Suprapubic skin (tissue), 4 donors: ENCODE measurements around the gene CCNE1. TPM values are rescaled to one million over a fixed set of nuclear protein-coding genes. Genes with fewer than 3 reads are reported as not detected.

Experiments used
- DNase-seq, 2 donors: peaks; one replicate each; pipeline ENCODE4 v3.0.0-alpha.2; 2019; ENCODE audit warnings: low spot score in 2 of 2
- H3K27ac ChIP-seq: fragments of 200-600 bp; sonication (generic); one replicate; pipeline ENCODE4 v1.5.1; 2019
- H3K27me3 ChIP-seq: fragments of 200-600 bp; sonication (generic); one replicate; pipeline ENCODE4 v1.5.1; 2019
- H3K36me3 ChIP-seq: fragments of 200-600 bp; sonication (generic); one replicate; pipeline ENCODE4 v1.5.1; 2019
- H3K4me1 ChIP-seq: fragments of 200-600 bp; sonication (generic); one replicate; pipeline ENCODE4 v1.5.1; 2019
- H3K4me3 ChIP-seq: fragments of 200-600 bp; sonication (generic); one replicate; pipeline ENCODE4 v1.5.1; 2019; ENCODE audit warnings: mild to moderate bottlenecking
- H3K9me3 ChIP-seq: fragments of 200-600 bp; sonication (generic); one replicate; pipeline ENCODE4 v1.5.1; 2019
- CTCF ChIP-seq, 2 donors: fragments of 200-600 bp in 1 of 2; fragments of 450-650 bp in 1 of 2; sonication (generic) in 1 of 2; IDR thresholded peaks; one replicate each; pipeline ENCODE4 v1.5.1; 2016 to 2019; ENCODE audit warnings: antibody characterized with exemption in 2 of 2, mild to moderate bottlenecking in 1 of 2, moderate library complexity in 1 of 2
- EP300 ChIP-seq: sonication (generic); formaldehyde crosslinking; IDR thresholded peaks from one replicate; pipeline ENCODE4 v1.6.1; 2017; ENCODE audit warnings: antibody characterized with exemption
- POLR2A ChIP-seq, 2 donors: fragments of 450-650 bp; IDR thresholded peaks; one replicate each; pipeline ENCODE4 v1.6.1; 2017; ENCODE audit warnings: antibody characterized with exemption in 2 of 2, mild to moderate bottlenecking in 2 of 2, moderate library complexity in 2 of 2
- POLR2AphosphoS5 ChIP-seq, 3 donors: sonication (generic); formaldehyde crosslinking; IDR thresholded peaks; one replicate each; pipeline ENCODE4 v1.6.1; 2017; ENCODE audit warnings: antibody characterized with exemption in 3 of 3
- WGBS: methylation state at CpG from one replicate; pipeline ENCODE4 v1.1.5; 2018; 5-methylcytosine and 5-hydroxymethylcytosine counted together
- total RNA-seq, 4 donors: library from RNA; depleted of rRNA; stranded (reverse); fragments of >200 nt; gene quantifications; one replicate each; pipeline ENCODE4 v1.1.0, GENCODE V29; 2016

CCNE1 gene
- total RNA-seq, 4 donors from 2014 or later = 2.5 to 11.0 (median 6.0) TPM

- Histone ChIP-seq H3K4me1 (peaks cover 24% of the 10 kb centered on the region), H3K36me3 (no peaks in the 10 kb centered on the region), H3K4me3 (peak overlapping the region; percentile 68), H3K27ac (peak overlapping the region; percentile 37), H3K27me3 (peaks cover 23% of the 10 kb centered on the region), H3K9me3 (no peaks in the 10 kb centered on the region)
- no peak for TF ChIP-seq POLR2A (IDR thresholded peaks at IDR 0.05)
- no peak for TF ChIP-seq EP300
- TF ChIP-seq POLR2AphosphoS5 (IDR thresholded peaks at IDR 0.05) = no peak
- TF ChIP-seq CTCF (IDR thresholded peaks at IDR 0.05) = no peak
- DNase-seq = peak in 1 of 2 donors; percentile 69
- WGBS = 6% methylated on average over 28 of the region's 48 CpGs
Measured at GRCh38 chr19:29843180-29844051, 31.6 kb downstream of the CCNE1 start.

- Histone ChIP-seq H3K27me3 (peaks cover 12% of the 10 kb centered on the region), H3K36me3 (no peaks in the 10 kb centered on the region), H3K9me3 (no peaks in the 10 kb centered on the region), H3K4me1 (peaks cover 24% of the 10 kb centered on the region), H3K27ac (peak overlapping the region; percentile 87), H3K4me3 (peak overlapping the region; percentile 68)
- peak; percentile 94 to 95 for DNase-seq
- WGBS = 0% methylated on average over 41 of the region's 49 CpGs
- TF ChIP-seq POLR2A (IDR thresholded peaks at IDR 0.05) = no peak
- TF ChIP-seq EP300 = no peak
- no peak for TF ChIP-seq CTCF (IDR thresholded peaks at IDR 0.05)
- TF ChIP-seq POLR2AphosphoS5 (IDR thresholded peaks at IDR 0.05) = no peak
Measured at GRCh38 chr19:29844891-29845573, 33.2 kb downstream of the CCNE1 start.

- Histone ChIP-seq H3K27ac (peak overlapping the region; percentile 87), H3K4me3 (peak overlapping the region; percentile 68), H3K36me3 (no peaks in the 10 kb centered on the region), H3K4me1 (peaks cover 24% of the 10 kb centered on the region), H3K27me3 (peaks cover 5% of the 10 kb centered on the region), H3K9me3 (no peaks in the 10 kb centered on the region)
- no peak for DNase-seq
- TF ChIP-seq POLR2A (IDR thresholded peaks at IDR 0.05) (no peak), CTCF (IDR thresholded peaks at IDR 0.05) (no peak), POLR2AphosphoS5 (IDR thresholded peaks at IDR 0.05) (no peak), EP300 (no peak)
- 3% methylated on average over 22 of the region's 22 CpGs for WGBS
Measured at GRCh38 chr19:29845574-29846176, 33.9 kb downstream of the CCNE1 start.

GRCh38 chr19:29849208-29849607, 37.4 kb downstream of the CCNE1 start:
- TF ChIP-seq EP300 (no peak), POLR2A (IDR thresholded peaks at IDR 0.05) (no peak), CTCF (IDR thresholded peaks at IDR 0.05) (no peak), POLR2AphosphoS5 (IDR thresholded peaks at IDR 0.05) (no peak)
- Histone ChIP-seq H3K4me3 (no peak overlapping the region), H3K4me1 (peaks cover 9% of the 10 kb centered on the region), H3K27me3 (peaks cover 5% of the 10 kb centered on the region), H3K27ac (no peak overlapping the region), H3K9me3 (no peaks in the 10 kb centered on the region), H3K36me3 (no peaks in the 10 kb centered on the region)
- DNase-seq = no peak
- 78% methylated on average over 2 of the region's 2 CpGs for WGBS

- TF ChIP-seq POLR2AphosphoS5 (IDR thresholded peaks at IDR 0.05) = no peak
- TF ChIP-seq POLR2A (IDR thresholded peaks at IDR 0.05) = no peak
- TF ChIP-seq EP300 = no peak
- no peak for TF ChIP-seq CTCF (IDR thresholded peaks at IDR 0.05)
- 95% methylated on average over 2 of the region's 2 CpGs for WGBS
- Histone ChIP-seq H3K4me1 (peaks cover 4% of the 10 kb centered on the region), H3K4me3 (no peak overlapping the region), H3K9me3 (no peaks in the 10 kb centered on the region), H3K27me3 (peaks cover 5% of the 10 kb centered on the region), H3K27ac (no peak overlapping the region), H3K36me3 (no peaks in the 10 kb centered on the region)
- no peak for DNase-seq
Measured at GRCh38 chr19:29850482-29850881, 38.7 kb downstream of the CCNE1 start.
